A549 (cell line): Measurements from ENCODE around the gene ODR4. TPM values are rescaled to one million over a fixed set of nuclear protein-coding genes. Genes with fewer than 3 reads are reported as not detected.

Source experiments
- ATAC-seq, 2 experiments: fragments of 200-7000 bp in 1 of 2; fragments of >200 bp in 1 of 2; cut with Nextera tagmentation in 1 of 2; cut with Tn5 transposase in 1 of 2; 3 replicates each; pipeline versions ENCODE4 v1.8.0 to v1.9.1; 2018 to 2020; ENCODE audit warnings: mild to moderate bottlenecking in 1 of 2, moderate library complexity in 1 of 2
- CTCF ChIA-PET: fragments of 300-600 bp; sonication (Branson Sonifier 250); formaldehyde crosslinking; extraction: SDS; loops from one replicate; lab custom pipeline; 2021; ENCODE audit warnings: antibody characterized with exemption, inconsistent platforms; lab: Yijun Ruan, JAX
- POLR2A ChIA-PET: fragments of 350-600 bp; formaldehyde crosslinking; extraction: SDS; loops from one replicate; lab custom pipeline; 2021; ENCODE audit warnings: antibody characterized with exemption, inconsistent platforms; lab: Yijun Ruan, JAX
- DNase-seq, 2 experiments: peaks; one replicate each; pipeline versions ENCODE4 v3.0.0 to v3.0.0-alpha.2; 2011 to 2016; ENCODE audit warnings: low read depth in 1 of 2, low spot score in 1 of 2
- FAIRE-seq: peaks from 2 replicates; lab custom pipeline; 2011; peaks lifted over from hg19 to GRCh38; lab: Jason Lieb, UNC
- H3K27ac ChIP-seq, 2 experiments: fragments of >200 bp; sonication (Bioruptor Twin); formaldehyde crosslinking; 3 replicates each; pipeline ENCODE4 v1.5.1; 2016 to 2017
- H3K4me1 ChIP-seq: fragments of >200 bp; sonication (Bioruptor Twin); formaldehyde crosslinking; 3 replicates; pipeline ENCODE4 v1.6.1; 2016
- H3K4me2 ChIP-seq: fragments of >200 bp; sonication (Bioruptor Twin); formaldehyde crosslinking; 3 replicates; pipeline ENCODE4 v1.6.1; 2016
- H3K4me3 ChIP-seq: fragments of >200 bp; sonication (Bioruptor Twin); formaldehyde crosslinking; 3 replicates; pipeline ENCODE4 v1.5.1; 2016
- H3K9me3 ChIP-seq: fragments of >200 bp; sonication (Bioruptor Twin); formaldehyde crosslinking; 3 replicates; pipeline ENCODE4 v1.6.1; 2016
- BHLHE40 ChIP-seq: IDR thresholded peaks from 2 replicates; pipeline ENCODE4 v1.6.1; 2012; ENCODE audit warnings: low read depth, low read length, inconsistent platforms
- EHF ChIP-seq: fragments of 250-450 bp; sonication (Bioruptor Pico); IDR thresholded peaks from 2 replicates; pipeline ENCODE4 v1.5.0; 2020; ENCODE audit warnings: mild to moderate bottlenecking
- ELK1 ChIP-seq: fragments of 150-350 bp; IDR thresholded peaks from 2 replicates; pipeline ENCODE4 v1.6.1; 2014; ENCODE audit warnings: low read depth, mild to moderate bottlenecking, low read length
- EP300 ChIP-seq, 2 experiments: fragments of >200 bp; sonication (Bioruptor Twin); formaldehyde crosslinking; IDR thresholded peaks; 2 replicates in 1 of 2; 3 replicates in 1 of 2; pipeline ENCODE4 v1.6.1; 2016 to 2017
- ESRRA ChIP-seq: fragments of 150-350 bp; IDR thresholded peaks from 2 replicates; pipeline ENCODE4 v1.6.1; 2014; ENCODE audit warnings: mild to moderate bottlenecking, low read length, borderline replicate concordance
- GATA3 ChIP-seq: IDR thresholded peaks from 2 replicates; pipeline ENCODE4 v1.6.1; 2012; ENCODE audit warnings: borderline replicate concordance
- HEYL ChIP-seq: fragments of 250-450 bp; sonication (Bioruptor Pico); IDR thresholded peaks from 2 replicates; pipeline ENCODE4 v1.8.0; 2021; ENCODE audit warnings: mild to moderate bottlenecking, moderate library complexity
- HMGXB4 ChIP-seq: fragments of 250-450 bp; sonication (Bioruptor Pico); IDR thresholded peaks from 2 replicates; pipeline ENCODE4 v1.5.0; 2021; ENCODE audit warnings: mild to moderate bottlenecking, moderate library complexity, borderline replicate concordance
- HOXA7 ChIP-seq: fragments of 250-450 bp; sonication (Bioruptor Pico); IDR thresholded peaks from 2 replicates; pipeline ENCODE4 v1.5.0; 2020; ENCODE audit warnings: mild to moderate bottlenecking, moderate library complexity
- HOXB13 ChIP-seq: fragments of 250-450 bp; sonication (Bioruptor Pico); IDR thresholded peaks from 2 replicates; pipeline ENCODE4 v1.5.0; 2020; ENCODE audit warnings: low read depth, mild to moderate bottlenecking, moderate library complexity
- HOXB5 ChIP-seq: fragments of 250-450 bp; sonication (Bioruptor Pico); IDR thresholded peaks from 2 replicates; pipeline ENCODE4 v1.5.0; 2020; ENCODE audit warnings: mild to moderate bottlenecking, moderate library complexity
- KDM1A ChIP-seq: fragments of 200-600 bp; sonication (generic); IDR thresholded peaks from 2 replicates; pipeline ENCODE4 v1.6.1; 2016; ENCODE audit warnings: low read depth, mild to moderate bottlenecking
- MAFK ChIP-seq: fragments of 450-650 bp; IDR thresholded peaks from 2 replicates; pipeline ENCODE4 v1.6.1; 2014; ENCODE audit not compliant: partially characterized antibody
- MYC ChIP-seq: IDR thresholded peaks from 2 replicates; pipeline ENCODE4 v1.6.1; 2012; ENCODE audit warnings: mild to moderate bottlenecking, inconsistent platforms, low read length, improper control_type of control experiment, borderline replicate concordance
- PHF8 ChIP-seq: fragments of 200-600 bp; sonication (generic); IDR thresholded peaks from 2 replicates; pipeline ENCODE4 v1.6.1; 2016; ENCODE audit warnings: low read depth, mild to moderate bottlenecking, antibody characterized with exemption, moderate library complexity, borderline replicate concordance
- POLR2A ChIP-seq: IDR thresholded peaks from 2 replicates; pipeline ENCODE4 v1.6.1; 2012; ENCODE audit warnings: mild to moderate bottlenecking, low read length
- RAD21 ChIP-seq, 2 experiments: fragments of >200 bp in 1 of 2; sonication (Bioruptor Twin) in 1 of 2; formaldehyde crosslinking in 1 of 2; IDR thresholded peaks in 1 of 2; conservative IDR thresholded peaks in 1 of 2; 2 replicates in 1 of 2; 3 replicates in 1 of 2; pipeline ENCODE4 v1.6.1; 2012 to 2018; ENCODE audit warnings: inconsistent platforms in 1 of 2
- USF2 ChIP-seq: fragments of 450-650 bp; IDR thresholded peaks from 2 replicates; pipeline ENCODE4 v1.6.1; 2014; ENCODE audit warnings: antibody characterized with exemption
- ZFP36 ChIP-seq: fragments of 450-650 bp; IDR thresholded peaks from 2 replicates; pipeline ENCODE4 v1.6.1; 2014; ENCODE audit warnings: borderline replicate concordance; ENCODE audit not compliant: partially characterized antibody
- ZNF302 ChIP-seq: fragments of 250-450 bp; sonication (Bioruptor Pico); IDR thresholded peaks from 2 replicates; pipeline ENCODE4 v1.9.0; 2021; ENCODE audit warnings: inconsistent platforms, mild to moderate bottlenecking, moderate library complexity
- ZSCAN20 ChIP-seq: fragments of 250-450 bp; sonication (Bioruptor Pico); IDR thresholded peaks from 2 replicates; pipeline ENCODE4 v1.8.0; 2022; ENCODE audit warnings: mild to moderate bottlenecking, moderate library complexity
- WGBS: methylation state at CpG from one replicate; pipeline ENCODE4 v1.1.6; 2017; ENCODE audit errors: missing lambda C conversion rate; 5-methylcytosine and 5-hydroxymethylcytosine counted together
- polyA plus RNA-seq, 4 experiments: library from polyadenylated mRNA; depleted of rRNA in 3 of 4; stranded (reverse); fragments of >200 nt; fragmentation: RNase III in 1 of 4; extraction: RNeasy Plus Mini Kit Qiagen cat#74134 plus additional on column Dnase treatment in 1 of 4; gene quantifications; 2 replicates in 3 of 4; 3 replicates in 1 of 4; pipeline ENCODE4 v1.2.3, GENCODE V29; 2011 to 2017
- TF ChIP-seq, protein P1 (sequence below): fragments of >200 bp; sonication (Bioruptor Twin); formaldehyde crosslinking; IDR thresholded peaks from 3 replicates; pipeline ENCODE4 v1.6.1; 2016
- TF ChIP-seq, protein P2 (sequence below): fragments of 200-600 bp; sonication (generic); IDR thresholded peaks from 2 replicates; pipeline ENCODE4 v1.6.1; 2016; ENCODE audit warnings: antibody characterized with exemption, mild to moderate bottlenecking, moderate library complexity
- TF ChIP-seq, protein P3 (sequence below): IDR thresholded peaks from 2 replicates; pipeline ENCODE4 v1.6.1; 2012
- TF ChIP-seq, protein P4 (sequence below): IDR thresholded peaks from 2 replicates; pipeline ENCODE4 v1.6.1; 2012; ENCODE audit warnings: low read depth, borderline replicate concordance
- TF ChIP-seq, protein P5 (sequence below): IDR thresholded peaks from 2 replicates; pipeline ENCODE4 v1.6.1; 2012

Gene ODR4
- polyA plus RNA-seq, 2 of the 4 experiments (the other 2 are of a cell fraction): 18.1 to 34.9 TPM

- CTCF ChIA-PET: interaction anchor here (0.8 to 1.1 kb wide), 2 partner anchors 60 to 265 kb away, joined by 3 read pairs; no protein-coding TSS in a partner anchor
These were observed 42.9 kb downstream of the ODR4 start for GRCh38 chr1:186418503-186418902.

DNA sequence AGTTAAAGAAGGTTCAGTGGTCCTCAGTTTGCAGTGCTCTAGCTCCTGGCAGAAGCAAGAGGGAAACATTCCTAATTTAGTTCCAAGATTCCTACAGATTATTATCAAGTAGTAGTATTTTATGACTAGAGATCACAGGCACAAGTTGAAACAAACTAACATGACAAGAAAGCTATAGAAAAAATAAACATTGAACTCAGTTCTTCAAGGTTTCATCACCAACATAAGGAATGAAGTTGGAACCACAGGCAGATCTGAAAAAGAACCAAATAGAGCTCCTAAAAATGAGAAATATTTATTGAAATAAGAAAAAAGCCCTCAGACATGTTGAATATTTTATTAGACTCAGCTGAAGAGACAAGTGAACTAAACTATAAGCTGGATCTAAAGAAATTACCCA, 44.7 kb downstream of the ODR4 start:
- Histone ChIP-seq H3K4me3 (no peak overlapping the region), H3K9me3 (no peaks in the 10 kb centered on the region), H3K4me2 (no peak overlapping the region), H3K4me1 (no peaks in the 10 kb centered on the region), H3K27ac (no peak overlapping the region)
- DNase-seq (no peak), ATAC-seq (no peak), FAIRE-seq (no peak)
- ChIA-PET CTCF (interaction anchor here (1.2 kb wide), 2 partner anchors 16 to 185 kb away, joined by 3 to 4 read pairs; no protein-coding TSS in a partner anchor), POLR2A (no interaction called here)
- no peak for TF ChIP-seq ZFP36
- no peak for TF ChIP-seq ZSCAN20
- no peak for TF ChIP-seq PHF8
- no peak for TF ChIP-seq ELK1
- no peak for TF ChIP-seq HMGXB4 (CRISPR knock-in tag)
- no peak for TF ChIP-seq KDM1A
- TF ChIP-seq, protein P1, sequence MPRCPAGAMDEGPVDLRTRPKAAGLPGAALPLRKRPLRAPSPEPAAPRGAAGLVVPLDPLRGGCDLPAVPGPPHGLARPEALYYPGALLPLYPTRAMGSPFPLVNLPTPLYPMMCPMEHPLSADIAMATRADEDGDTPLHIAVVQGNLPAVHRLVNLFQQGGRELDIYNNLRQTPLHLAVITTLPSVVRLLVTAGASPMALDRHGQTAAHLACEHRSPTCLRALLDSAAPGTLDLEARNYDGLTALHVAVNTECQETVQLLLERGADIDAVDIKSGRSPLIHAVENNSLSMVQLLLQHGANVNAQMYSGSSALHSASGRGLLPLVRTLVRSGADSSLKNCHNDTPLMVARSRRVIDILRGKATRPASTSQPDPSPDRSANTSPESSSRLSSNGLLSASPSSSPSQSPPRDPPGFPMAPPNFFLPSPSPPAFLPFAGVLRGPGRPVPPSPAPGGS: no peak
- TF ChIP-seq ZNF302 (CRISPR knock-in tag): no peak
- TF ChIP-seq HOXB13: no peak
- TF ChIP-seq BHLHE40: no peak
- no peak for TF ChIP-seq GATA3
- TF ChIP-seq HOXB5 (CRISPR knock-in tag): no peak
- TF ChIP-seq EP300 (IDR thresholded peaks at IDR 0.05): no peak
- TF ChIP-seq, protein P2, sequence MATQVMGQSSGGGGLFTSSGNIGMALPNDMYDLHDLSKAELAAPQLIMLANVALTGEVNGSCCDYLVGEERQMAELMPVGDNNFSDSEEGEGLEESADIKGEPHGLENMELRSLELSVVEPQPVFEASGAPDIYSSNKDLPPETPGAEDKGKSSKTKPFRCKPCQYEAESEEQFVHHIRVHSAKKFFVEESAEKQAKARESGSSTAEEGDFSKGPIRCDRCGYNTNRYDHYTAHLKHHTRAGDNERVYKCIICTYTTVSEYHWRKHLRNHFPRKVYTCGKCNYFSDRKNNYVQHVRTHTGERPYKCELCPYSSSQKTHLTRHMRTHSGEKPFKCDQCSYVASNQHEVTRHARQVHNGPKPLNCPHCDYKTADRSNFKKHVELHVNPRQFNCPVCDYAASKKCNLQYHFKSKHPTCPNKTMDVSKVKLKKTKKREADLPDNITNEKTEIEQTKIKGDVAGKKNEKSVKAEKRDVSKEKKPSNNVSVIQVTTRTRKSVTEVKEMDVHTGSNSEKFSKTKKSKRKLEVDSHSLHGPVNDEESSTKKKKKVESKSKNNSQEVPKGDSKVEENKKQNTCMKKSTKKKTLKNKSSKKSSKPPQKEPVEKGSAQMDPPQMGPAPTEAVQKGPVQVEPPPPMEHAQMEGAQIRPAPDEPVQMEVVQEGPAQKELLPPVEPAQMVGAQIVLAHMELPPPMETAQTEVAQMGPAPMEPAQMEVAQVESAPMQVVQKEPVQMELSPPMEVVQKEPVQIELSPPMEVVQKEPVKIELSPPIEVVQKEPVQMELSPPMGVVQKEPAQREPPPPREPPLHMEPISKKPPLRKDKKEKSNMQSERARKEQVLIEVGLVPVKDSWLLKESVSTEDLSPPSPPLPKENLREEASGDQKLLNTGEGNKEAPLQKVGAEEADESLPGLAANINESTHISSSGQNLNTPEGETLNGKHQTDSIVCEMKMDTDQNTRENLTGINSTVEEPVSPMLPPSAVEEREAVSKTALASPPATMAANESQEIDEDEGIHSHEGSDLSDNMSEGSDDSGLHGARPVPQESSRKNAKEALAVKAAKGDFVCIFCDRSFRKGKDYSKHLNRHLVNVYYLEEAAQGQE: no peak
- TF ChIP-seq USF2: no peak

More at GRCh38 chr1:186418503-186418902, 42.9 kb downstream of the ODR4 start:
- H3K9me3 ChIP-seq: no peaks in the 10 kb centered on the region
- peaks cover 3% of the 10 kb centered on the region; the same call in 1 of the 3 replicates for H3K4me1 ChIP-seq
- FAIRE-seq (no peak), ATAC-seq (no peak), DNase-seq (no peak)
- TF ChIP-seq GATA3 (no peak), HOXB5 (CRISPR knock-in tag) (no peak), EHF (CRISPR knock-in tag) (no peak), MYC (no peak), ESRRA (no peak), MAFK (no peak), POLR2A (no peak), HOXA7 (no peak), HEYL (no peak), RAD21 (conservative IDR thresholded peaks at IDR 0.05 in 1 of 2, IDR thresholded peaks at IDR 0.05 in 1 of 2) (no peak)
- TF ChIP-seq, protein P3, sequence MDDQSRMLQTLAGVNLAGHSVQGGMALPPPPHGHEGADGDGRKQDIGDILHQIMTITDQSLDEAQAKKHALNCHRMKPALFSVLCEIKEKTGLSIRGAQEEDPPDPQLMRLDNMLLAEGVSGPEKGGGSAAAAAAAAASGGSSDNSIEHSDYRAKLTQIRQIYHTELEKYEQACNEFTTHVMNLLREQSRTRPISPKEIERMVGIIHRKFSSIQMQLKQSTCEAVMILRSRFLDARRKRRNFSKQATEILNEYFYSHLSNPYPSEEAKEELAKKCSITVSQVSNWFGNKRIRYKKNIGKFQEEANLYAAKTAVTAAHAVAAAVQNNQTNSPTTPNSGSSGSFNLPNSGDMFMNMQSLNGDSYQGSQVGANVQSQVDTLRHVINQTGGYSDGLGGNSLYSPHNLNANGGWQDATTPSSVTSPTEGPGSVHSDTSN: no peak
- TF ChIP-seq, protein P4, sequence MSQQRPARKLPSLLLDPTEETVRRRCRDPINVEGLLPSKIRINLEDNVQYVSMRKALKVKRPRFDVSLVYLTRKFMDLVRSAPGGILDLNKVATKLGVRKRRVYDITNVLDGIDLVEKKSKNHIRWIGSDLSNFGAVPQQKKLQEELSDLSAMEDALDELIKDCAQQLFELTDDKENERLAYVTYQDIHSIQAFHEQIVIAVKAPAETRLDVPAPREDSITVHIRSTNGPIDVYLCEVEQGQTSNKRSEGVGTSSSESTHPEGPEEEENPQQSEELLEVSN: no peak
- TF ChIP-seq, protein P1: no peak
- TF ChIP-seq, protein P5, sequence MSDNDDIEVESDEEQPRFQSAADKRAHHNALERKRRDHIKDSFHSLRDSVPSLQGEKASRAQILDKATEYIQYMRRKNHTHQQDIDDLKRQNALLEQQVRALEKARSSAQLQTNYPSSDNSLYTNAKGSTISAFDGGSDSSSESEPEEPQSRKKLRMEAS: no peak
- H3K4me2 ChIP-seq: no peak overlapping the region
- no peak overlapping the region for H3K4me3 ChIP-seq
- H3K27ac ChIP-seq: no peak overlapping the region
- POLR2A ChIA-PET: no interaction called here
- WGBS: 84% methylated on average over 4 of the region's 4 CpGs
